Smooth muscle cell of the coronary artery (primary cell): Measurements from ENCODE around the gene PKIB. TPM values are rescaled to one million over a fixed set of nuclear protein-coding genes. Genes with fewer than 3 reads are reported as not detected.

Experiments used
- total RNA-seq: library from RNA; depleted of rRNA; stranded (reverse); fragments of >200 nt; gene quantifications from 2 replicates; pipeline ENCODE4 v1.2.3, GENCODE V29; 2014; ENCODE audit warnings: low replicate concordance

The PKIB gene
- total RNA-seq = 0.45 and 1.4 TPM in 2 replicates

GRCh38 chr6:122609881-122610689, at the start of gene PKIB:
TSS of gene PKIB (plus strand) at chr6:122610405. CDS start at chr6:122717795, 107,390 bp downstream.

Other genes with a start within 250 kb of the PKIB start
- gene HSF2, start 210.8 kb upstream of the PKIB start, total RNA-seq = 14.5 and 16.2 TPM in 2 replicates
- gene SERINC1, start 138.6 kb upstream of the PKIB start, total RNA-seq = 179 and 402 TPM in 2 replicates
- not detected in 2 replicates for gene FABP7, start 169.3 kb downstream of the PKIB start, total RNA-seq
- gene SMPDL3A, start 178.9 kb downstream of the PKIB start, total RNA-seq = 1.4 and 21.6 TPM in 2 replicates